WTC11 (cell line): ENCODE measurements around the gene RNF169.

Source experiments
- ATF2 ChIP-seq: sonication (generic); formaldehyde crosslinking; IDR thresholded peaks from 2 replicates; pipeline ENCODE4 v1.8.1; 2022; ENCODE audit warnings: low read depth, missing genetic modification reagents, borderline replicate concordance
- TF ChIP-seq, protein P1 (sequence below): fragments of 250-450 bp; sonication (Bioruptor Pico); conservative IDR thresholded peaks from 2 replicates; pipeline ENCODE4 v1.9.0; 2021; ENCODE audit warnings: mild to moderate bottlenecking

- TF ChIP-seq, protein P1, sequence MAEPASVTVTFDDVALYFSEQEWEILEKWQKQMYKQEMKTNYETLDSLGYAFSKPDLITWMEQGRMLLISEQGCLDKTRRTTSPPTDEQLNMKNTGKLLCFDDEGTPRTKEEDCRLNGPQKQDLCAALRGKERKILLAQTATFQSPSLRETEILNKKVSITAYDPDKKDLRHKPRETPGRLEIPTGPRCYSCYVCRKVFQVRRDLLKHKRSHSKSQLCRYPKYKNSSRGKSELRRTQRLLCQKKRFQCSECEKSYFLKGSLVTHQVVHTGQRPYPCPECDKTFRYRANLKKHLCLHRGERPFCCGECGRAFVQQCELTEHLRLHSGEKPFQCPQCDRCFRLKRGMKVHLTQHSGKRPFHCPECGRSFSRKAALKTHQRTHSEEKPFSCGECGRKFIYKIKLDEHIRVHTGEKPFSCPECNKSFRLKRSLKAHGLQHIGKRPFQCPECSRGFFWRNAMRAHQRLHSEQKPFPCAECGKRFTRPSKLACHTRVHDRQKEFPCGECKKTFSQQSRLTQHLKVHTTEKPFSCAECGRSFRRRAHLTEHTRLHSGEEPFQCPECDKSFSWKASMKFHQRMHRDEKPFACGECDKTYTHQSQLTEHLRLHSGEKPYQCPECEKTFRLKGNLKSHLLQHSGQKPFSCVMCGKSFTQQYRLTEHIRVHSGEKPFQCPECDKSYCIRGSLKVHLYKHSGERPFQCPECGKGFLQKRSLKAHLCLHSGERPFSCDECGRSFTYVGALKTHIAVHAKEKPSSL (CRISPR knock-in tag), result no peak
- no peak for TF ChIP-seq ATF2 (CRISPR knock-in tag)
These were observed 27.9 kb downstream of the RNF169 start for GRCh38 chr11:74776546-74776945.
